ENCODE data around the gene F2RL2. TPM values are rescaled to one million over a fixed set of nuclear protein-coding genes. Genes with fewer than 3 reads are reported as not detected.

Gene F2RL2
- total RNA-seq, 1 donor, result 0.10 TPM

DNA sequence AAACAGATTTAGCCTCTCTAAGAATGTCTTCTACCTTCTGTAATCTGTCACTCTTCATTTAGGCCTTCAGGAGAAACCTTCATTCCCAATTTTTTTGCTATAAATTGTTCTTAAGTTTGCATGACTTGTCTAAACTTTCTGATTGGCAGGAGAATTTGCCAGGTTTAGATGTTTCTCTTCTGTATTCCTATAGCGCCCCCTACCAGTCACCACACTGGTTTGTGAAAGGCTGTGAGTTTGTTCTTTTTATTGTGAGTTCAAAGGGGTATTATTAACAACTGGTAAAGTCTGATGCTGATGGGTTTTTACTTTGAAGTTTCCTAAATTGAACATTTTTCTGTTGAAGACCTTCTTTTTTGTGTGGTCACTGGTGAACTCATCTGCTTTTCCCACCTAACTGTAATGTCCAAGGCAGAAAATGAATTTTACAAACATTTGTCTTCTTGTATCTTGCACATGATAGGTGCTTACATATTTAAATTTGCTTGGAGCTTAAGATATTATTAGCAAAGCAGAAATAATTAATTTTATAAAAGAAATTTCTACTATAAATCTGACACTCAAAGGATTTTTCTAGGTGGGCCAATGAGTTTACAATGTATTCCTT lies 18.4 kb upstream of the F2RL2 start:
- Histone ChIP-seq H3K9me3 (ENCODE audit: low read depth, low read length) (no peaks in the 10 kb centered on the region), H3K4me1 (ENCODE audit: insufficient read depth, low read length) (peaks cover 9% of the 10 kb centered on the region), H3K4me3 (ENCODE audit: low read length) (no peak overlapping the region), H3K27me3 (ENCODE audit: insufficient read depth, low read length) (no peaks in the 10 kb centered on the region)

DNA sequence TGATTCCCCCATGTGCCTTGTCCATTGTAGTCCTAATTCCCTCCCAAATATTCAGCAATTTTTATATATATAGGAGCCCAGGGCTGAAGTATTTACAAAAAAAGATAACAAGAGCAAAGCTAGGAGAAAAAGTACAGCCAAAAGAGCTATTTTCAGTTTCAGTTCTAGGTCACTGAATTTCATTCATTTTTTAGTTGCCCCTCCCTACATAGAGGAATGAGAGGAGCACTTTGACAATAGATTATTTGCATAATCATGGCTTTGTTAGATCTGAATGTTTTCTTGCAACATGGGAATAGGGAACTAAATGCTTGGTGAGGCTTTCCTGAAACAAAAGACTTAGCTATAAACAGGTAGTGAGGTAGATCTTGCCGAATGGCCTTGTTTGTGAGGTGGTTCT lies 15.3 kb upstream of the F2RL2 start:
- Histone ChIP-seq H3K4me3 (ENCODE audit: low read length) (no peak overlapping the region), H3K27me3 (ENCODE audit: insufficient read depth, low read length) (no peaks in the 10 kb centered on the region), H3K4me1 (ENCODE audit: insufficient read depth, low read length) (peaks cover 9% of the 10 kb centered on the region), H3K9me3 (ENCODE audit: low read depth, low read length) (no peaks in the 10 kb centered on the region)

DNA sequence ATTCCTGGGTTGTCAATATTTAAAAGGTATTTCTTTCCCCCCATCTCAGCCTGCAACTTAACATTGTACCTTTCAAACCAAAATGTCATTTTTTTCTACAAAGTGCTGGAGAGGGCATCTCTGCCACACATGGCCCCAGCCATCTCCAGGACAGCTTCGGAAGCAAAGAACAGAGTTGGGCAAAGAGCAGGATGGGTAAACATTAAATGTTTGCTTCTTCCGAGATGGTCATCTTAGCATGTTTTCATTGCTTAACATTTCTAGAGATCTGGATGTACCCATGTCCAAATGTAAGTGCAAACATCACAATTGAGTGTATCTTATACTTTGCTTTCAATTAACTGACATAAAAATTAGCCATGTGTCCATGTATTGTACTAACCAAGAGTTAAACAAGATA lies 14.3 kb upstream of the F2RL2 start:
- Histone ChIP-seq H3K4me3 (ENCODE audit: low read length) (no peak overlapping the region), H3K9me3 (ENCODE audit: low read depth, low read length) (no peaks in the 10 kb centered on the region), H3K27me3 (ENCODE audit: insufficient read depth, low read length) (no peaks in the 10 kb centered on the region), H3K4me1 (ENCODE audit: insufficient read depth, low read length) (peaks cover 9% of the 10 kb centered on the region)

DNA sequence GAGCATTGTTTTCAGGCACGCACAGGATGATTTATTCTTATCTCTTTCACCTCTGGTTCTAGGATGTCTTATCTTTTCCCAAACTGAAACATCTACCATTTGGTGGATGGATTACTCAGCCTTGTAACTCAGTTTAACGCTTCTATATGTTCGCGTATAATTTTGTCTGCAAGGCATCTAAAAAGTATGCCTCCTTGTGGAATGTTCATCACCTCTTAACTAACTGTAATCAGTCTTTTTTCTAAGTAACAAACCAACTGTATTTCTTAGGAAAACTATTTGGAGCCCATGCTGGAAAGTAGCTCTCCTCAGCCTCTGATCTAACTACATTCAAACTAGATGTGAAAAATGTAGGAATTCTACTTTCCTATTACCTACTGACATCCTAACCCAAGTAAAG lies 11.5 kb upstream of the F2RL2 start:
- Histone ChIP-seq H3K27me3 (ENCODE audit: insufficient read depth, low read length) (no peaks in the 10 kb centered on the region), H3K4me1 (ENCODE audit: insufficient read depth, low read length) (peaks cover 9% of the 10 kb centered on the region), H3K4me3 (ENCODE audit: low read length) (no peak overlapping the region), H3K9me3 (ENCODE audit: low read depth, low read length) (no peaks in the 10 kb centered on the region)

DNA sequence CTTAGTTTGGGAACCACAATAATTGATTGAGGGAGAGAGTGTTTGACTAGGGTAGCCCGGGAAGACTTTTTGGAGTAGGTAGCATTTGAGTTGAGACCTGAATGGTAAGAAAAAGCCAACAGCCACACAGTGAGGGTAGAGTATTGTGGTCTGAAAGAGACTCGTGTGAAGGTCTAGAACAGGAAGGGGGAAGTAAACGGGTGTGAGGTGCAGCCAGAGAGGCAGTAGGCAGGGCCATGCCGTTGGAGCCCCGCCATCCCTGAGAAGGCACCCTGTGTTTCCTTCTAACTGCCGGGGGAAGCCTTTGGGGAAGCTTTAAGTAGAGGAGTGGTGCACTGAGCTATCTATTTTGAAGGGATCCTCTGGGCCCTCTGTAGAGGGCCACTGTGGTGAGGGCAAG lies 3.5 kb upstream of the F2RL2 start:
- Histone ChIP-seq H3K27me3 (ENCODE audit: insufficient read depth, low read length) (no peaks in the 10 kb centered on the region), H3K4me3 (ENCODE audit: low read length) (no peak overlapping the region), H3K4me1 (ENCODE audit: insufficient read depth, low read length) (peaks cover 5% of the 10 kb centered on the region), H3K9me3 (ENCODE audit: low read depth, low read length) (no peaks in the 10 kb centered on the region)

DNA sequence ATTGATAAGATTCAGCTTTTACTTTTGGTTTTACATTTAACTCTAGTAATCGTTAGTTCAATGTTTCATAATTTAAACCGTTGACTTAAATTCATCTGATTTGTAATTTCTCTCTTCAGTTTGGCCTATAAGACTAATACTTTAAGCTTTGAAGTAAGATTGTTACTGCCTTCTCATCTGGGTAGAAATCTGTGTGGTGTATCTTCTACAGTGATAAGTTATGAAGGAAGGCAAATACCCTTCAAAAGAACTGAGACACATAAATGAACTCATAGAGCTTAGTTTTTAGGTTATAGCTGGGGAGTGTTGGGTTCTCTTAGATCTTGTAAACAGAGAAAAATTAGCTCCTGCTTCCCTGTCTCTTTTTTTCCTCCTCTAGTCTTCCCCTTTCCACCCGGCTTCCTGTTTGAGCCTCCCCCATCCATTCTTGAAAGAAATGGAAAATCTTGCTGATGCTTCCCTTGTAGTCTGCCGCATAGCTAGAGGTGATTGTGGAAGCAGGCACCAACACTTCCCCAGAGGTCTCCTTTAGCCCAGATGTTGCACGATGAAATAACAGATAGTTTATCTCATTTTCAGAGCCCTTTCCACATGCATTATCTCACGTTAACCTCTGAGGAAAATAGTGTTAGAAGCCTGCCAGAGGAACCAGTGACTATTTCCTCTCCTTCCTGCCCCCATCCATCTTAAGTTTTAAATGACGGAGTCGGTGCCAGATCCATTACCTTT lies 2.0 kb upstream of the F2RL2 start:
- peaks cover 5% of the 10 kb centered on the region for H3K4me1 ChIP-seq (ENCODE audit: insufficient read depth, low read length)
- no peaks in the 10 kb centered on the region for H3K27me3 ChIP-seq (ENCODE audit: insufficient read depth, low read length)
- no peak overlapping the region for H3K4me3 ChIP-seq (ENCODE audit: low read length)
- no peaks in the 10 kb centered on the region for H3K9me3 ChIP-seq (ENCODE audit: low read depth, low read length)

DNA sequence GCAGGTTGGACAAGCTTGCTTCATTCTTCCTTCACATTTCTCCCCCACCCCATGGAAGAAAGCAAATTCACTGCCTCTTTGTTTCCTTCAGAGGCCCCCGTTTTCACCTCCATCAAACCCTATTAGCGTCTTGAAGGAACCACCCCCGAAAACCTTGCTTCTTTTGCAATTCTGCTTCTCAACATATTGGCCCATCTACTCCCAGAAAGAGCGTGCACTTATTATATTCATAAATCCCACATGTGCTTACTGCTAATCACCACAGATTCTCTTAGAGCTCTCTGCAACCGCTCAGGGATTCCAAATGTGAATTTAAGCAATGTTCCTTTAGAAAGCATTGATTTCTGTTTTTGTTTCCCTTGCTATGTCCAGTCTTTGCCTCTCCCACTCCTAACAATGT lies 1.1 kb downstream of the F2RL2 start:
- Histone ChIP-seq H3K4me1 (ENCODE audit: insufficient read depth, low read length) (peaks cover 5% of the 10 kb centered on the region), H3K4me3 (ENCODE audit: low read length) (no peak overlapping the region), H3K9me3 (ENCODE audit: low read depth, low read length) (no peaks in the 10 kb centered on the region), H3K27me3 (ENCODE audit: insufficient read depth, low read length) (no peaks in the 10 kb centered on the region)

DNA sequence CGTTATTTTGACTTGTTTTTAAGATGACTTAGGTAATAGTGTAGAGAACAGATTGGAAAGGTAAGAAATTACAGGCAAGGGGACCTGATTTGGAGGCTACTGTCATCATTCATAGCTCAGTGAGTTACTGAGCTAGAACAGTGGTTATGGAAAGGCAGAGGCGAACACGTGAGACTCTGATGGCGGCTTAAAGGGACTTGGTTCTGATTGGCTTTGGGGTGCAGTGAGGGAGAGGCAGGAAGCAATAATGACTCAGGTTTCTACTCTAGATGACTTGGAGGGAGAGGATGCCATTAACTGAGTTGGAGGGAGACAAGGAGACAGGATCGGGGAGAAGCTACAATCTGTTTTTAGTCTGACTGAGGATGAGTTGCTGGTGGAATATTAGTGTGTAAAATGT lies 3.0 kb downstream of the F2RL2 start:
- H3K4me1 ChIP-seq (ENCODE audit: insufficient read depth, low read length), result no peaks in the 10 kb centered on the region
- no peaks in the 10 kb centered on the region for H3K27me3 ChIP-seq (ENCODE audit: insufficient read depth, low read length)
- H3K4me3 ChIP-seq (ENCODE audit: low read length), result no peak overlapping the region
- no peaks in the 10 kb centered on the region for H3K9me3 ChIP-seq (ENCODE audit: low read depth, low read length)

DNA sequence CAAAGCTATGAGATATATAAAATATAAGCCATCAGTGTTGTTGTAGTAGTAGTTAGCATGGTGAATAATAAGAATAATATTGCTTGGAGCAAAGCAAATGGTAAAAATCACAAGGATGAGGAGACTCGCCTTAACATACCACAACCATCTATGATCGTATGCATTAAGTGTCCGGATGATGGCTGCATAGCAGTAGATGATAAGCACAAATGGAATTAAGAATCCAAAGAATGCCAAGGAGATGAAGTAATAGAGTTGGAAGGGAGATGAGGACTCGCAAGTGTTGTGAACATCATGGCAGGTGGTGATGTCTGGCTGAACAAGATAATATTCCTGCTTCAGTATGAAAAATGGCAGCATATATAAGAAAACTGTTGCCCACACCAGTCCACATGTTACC lies 5.5 kb downstream of the F2RL2 start:
- H3K27me3 ChIP-seq (ENCODE audit: insufficient read depth, low read length), result no peaks in the 10 kb centered on the region
- no peaks in the 10 kb centered on the region for H3K9me3 ChIP-seq (ENCODE audit: low read depth, low read length)
- no peak overlapping the region for H3K4me3 ChIP-seq (ENCODE audit: low read length)
- H3K4me1 ChIP-seq (ENCODE audit: insufficient read depth, low read length), result no peaks in the 10 kb centered on the region

DNA sequence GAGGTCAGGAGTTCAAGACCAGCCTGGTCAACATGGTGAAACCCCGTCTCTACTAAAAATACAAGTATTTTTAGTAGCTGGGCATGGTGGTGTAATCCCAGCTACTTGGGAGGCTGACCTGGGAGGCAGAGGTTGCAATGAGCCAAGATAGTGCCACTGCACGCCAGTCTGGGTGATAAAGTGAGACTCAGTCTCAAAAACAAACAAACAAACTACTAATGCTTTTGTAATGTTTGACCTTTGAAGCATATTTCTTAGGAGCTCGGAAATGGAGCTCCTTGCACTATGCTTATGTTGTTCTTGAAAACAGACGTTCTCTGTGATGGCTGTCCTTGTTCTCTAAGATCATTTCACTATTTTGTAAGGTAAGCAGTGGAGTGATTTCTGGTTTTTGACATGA lies 6.0 kb downstream of the F2RL2 start:
- no peak overlapping the region for H3K4me3 ChIP-seq (ENCODE audit: low read length)
- no peaks in the 10 kb centered on the region for H3K9me3 ChIP-seq (ENCODE audit: low read depth, low read length)
- no peaks in the 10 kb centered on the region for H3K27me3 ChIP-seq (ENCODE audit: insufficient read depth, low read length)

DNA sequence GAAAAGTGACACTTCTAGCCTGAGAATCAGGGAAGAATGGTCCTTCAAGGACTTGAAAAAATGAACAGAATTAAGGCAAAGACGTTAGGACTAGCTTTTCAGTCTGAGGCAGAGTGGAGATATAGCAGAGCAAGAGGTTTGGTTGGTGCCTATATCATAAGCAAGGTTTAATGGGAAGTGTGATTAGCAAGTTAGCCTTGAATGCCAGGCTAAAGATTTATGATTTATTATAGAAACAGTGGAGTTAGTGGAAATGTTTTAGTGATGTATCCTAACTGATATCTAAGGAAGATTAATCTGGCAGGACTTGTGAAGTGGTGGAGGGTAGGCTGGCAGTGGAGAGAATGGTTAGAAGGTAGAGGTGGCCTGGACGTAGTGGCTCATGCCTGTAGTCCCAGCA lies 7.0 kb downstream of the F2RL2 start:
- Histone ChIP-seq H3K27me3 (ENCODE audit: insufficient read depth, low read length) (no peaks in the 10 kb centered on the region), H3K4me3 (ENCODE audit: low read length) (no peak overlapping the region), H3K4me1 (ENCODE audit: insufficient read depth, low read length) (no peaks in the 10 kb centered on the region), H3K9me3 (ENCODE audit: low read depth, low read length) (no peaks in the 10 kb centered on the region)

More for the DNA sequence above, 6.0 kb downstream of the F2RL2 start:
- H3K4me1 ChIP-seq (ENCODE audit: insufficient read depth, low read length), result no peaks in the 10 kb centered on the region

DNA sequence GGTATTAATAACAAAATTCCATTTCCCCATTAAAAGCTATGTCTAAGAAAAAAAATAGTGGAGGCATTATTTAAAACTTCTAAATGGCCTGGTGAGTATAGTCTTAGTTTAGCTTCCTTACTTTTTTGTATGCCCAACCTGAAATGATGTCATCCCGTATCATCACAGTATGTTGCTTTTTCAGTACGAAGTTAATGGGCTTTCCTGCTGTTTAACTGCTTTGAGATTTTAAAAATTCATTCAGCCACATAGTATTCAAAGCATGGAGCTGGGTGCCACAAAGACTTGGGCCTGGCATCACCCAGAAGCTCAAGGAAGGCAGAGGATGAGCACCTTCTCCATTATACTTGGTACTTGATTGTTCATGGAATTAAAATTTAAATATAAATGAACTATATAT lies 7.4 kb downstream of the F2RL2 start:
- no peak overlapping the region for H3K4me3 ChIP-seq (ENCODE audit: low read length)

DNA sequence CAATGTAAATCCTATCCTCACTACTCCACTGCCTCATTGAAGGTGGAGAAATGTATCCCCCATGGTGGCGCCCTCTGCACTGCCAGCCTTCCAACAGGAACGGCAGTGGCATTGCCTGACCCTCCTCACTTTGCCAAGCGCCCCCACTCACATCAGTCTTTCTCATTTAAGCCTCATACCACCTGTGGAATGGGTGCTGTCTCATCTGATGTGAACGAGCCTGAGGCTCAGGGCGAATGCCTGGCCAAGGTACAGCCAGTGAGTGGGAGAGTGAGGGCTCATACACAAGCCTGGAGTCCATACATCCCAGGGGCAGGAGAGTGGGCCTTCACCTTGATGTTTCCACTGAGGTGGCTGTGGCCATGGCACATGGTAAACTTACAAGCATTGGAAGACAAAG lies 10.3 kb downstream of the F2RL2 start:
- Histone ChIP-seq H3K4me1 (ENCODE audit: insufficient read depth, low read length) (no peaks in the 10 kb centered on the region), H3K4me3 (ENCODE audit: low read length) (no peak overlapping the region), H3K27me3 (ENCODE audit: insufficient read depth, low read length) (no peaks in the 10 kb centered on the region), H3K9me3 (ENCODE audit: low read depth, low read length) (no peaks in the 10 kb centered on the region)

More for the DNA sequence above, 7.4 kb downstream of the F2RL2 start:
- Histone ChIP-seq H3K4me1 (ENCODE audit: insufficient read depth, low read length) (no peaks in the 10 kb centered on the region), H3K27me3 (ENCODE audit: insufficient read depth, low read length) (no peaks in the 10 kb centered on the region), H3K9me3 (ENCODE audit: low read depth, low read length) (no peaks in the 10 kb centered on the region)

DNA sequence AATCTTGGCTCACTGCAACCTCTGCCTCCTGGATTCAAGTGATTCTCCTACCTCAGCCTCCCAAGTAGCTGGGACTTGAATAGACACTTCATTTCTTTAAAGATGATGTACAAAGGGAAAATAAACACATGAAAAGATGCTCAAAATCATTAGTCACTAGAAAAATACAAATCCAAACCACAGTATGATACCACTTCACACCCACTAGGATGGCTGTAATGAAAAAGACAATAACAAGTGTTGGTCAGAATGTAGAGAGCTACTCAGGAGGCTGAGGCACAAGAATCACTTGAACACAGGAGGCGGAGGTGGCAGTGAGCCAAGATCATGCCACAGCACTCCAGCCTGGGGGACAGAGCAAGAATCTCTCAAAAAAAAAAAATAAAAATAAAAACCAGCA lies 13.0 kb downstream of the F2RL2 start:
- Histone ChIP-seq H3K9me3 (ENCODE audit: low read depth, low read length) (no peaks in the 10 kb centered on the region), H3K4me1 (ENCODE audit: insufficient read depth, low read length) (no peaks in the 10 kb centered on the region), H3K4me3 (ENCODE audit: low read length) (no peak overlapping the region), H3K27me3 (ENCODE audit: insufficient read depth, low read length) (no peaks in the 10 kb centered on the region)

DNA sequence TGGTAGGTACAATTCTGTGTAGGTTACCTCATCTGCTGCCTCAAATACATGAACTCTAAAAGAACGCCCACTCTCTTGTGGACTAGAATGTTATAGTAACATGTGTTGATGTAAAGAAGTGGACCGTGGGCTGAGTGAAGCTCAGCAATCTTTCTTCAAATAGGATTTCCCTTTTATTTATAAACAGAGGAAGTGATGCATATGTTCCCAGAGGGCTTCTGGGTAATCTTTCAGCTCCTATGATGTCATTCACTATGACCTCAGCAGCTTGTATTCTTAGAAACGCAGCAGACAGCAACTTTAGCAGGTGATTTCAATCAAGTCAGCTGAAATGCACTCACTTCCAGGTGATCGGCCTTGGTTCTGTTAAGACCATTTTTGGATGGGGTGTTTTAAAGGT lies 14.4 kb downstream of the F2RL2 start:
- no peaks in the 10 kb centered on the region for H3K27me3 ChIP-seq (ENCODE audit: insufficient read depth, low read length)
- no peaks in the 10 kb centered on the region for H3K4me1 ChIP-seq (ENCODE audit: insufficient read depth, low read length)

DNA sequence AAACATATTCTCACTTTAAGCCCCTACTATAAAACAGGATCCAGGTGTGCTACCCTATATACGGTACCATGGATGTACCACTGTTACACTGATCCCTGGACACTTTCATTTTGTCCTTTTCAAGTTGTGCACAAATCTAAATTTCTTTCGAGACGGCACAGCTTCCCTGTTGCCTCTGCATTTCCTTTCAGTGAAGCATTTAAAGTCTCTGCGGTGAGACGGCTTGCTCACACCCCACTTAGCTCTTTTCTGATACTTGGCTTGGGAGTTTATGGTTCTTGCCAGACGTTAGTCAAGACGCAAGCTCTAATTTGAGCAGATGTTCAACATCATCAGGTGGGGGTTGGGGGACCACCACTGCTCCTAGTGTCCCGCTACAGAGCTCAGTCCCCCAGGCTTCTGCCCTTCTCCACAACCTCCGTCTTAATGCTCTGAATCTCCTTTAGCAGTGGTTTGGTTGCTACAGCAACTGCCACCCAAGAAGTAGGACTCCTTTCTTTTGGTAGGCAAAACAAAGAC lies 15.8 kb downstream of the F2RL2 start:
- no peak overlapping the region for H3K4me3 ChIP-seq (ENCODE audit: low read length)
- H3K4me1 ChIP-seq (ENCODE audit: insufficient read depth, low read length), result no peaks in the 10 kb centered on the region
- no peaks in the 10 kb centered on the region for H3K27me3 ChIP-seq (ENCODE audit: insufficient read depth, low read length)
- no peaks in the 10 kb centered on the region for H3K9me3 ChIP-seq (ENCODE audit: low read depth, low read length)

More for the DNA sequence above, 14.4 kb downstream of the F2RL2 start:
- Histone ChIP-seq H3K9me3 (ENCODE audit: low read depth, low read length) (no peaks in the 10 kb centered on the region), H3K4me3 (ENCODE audit: low read length) (no peak overlapping the region)
